ENCODE results near the gene IGFBP1. TPM values are rescaled to one million over a fixed set of nuclear protein-coding genes. Genes with fewer than 3 reads are reported as not detected.

The IGFBP1 gene
- total RNA-seq, 6 donors from 2014 or later, result 0.17 to 0.23 TPM; not detected in 4

GRCh38 chr7:45897042-45897690, 8.9 kb downstream of the IGFBP1 start:
- H3K4me3 ChIP-seq, result no peak overlapping the region
- no peaks in the 10 kb centered on the region for H3K36me3 ChIP-seq
- H3K4me1 ChIP-seq, result no peaks in the 10 kb centered on the region
- ATAC-seq (ENCODE audit: low FRiP score in 2 of 2) (no peak), DNase-seq (no peak)
- WGBS, 2 donors, result 88 to 96% methylated on average over 1 of the region's 1 CpG
- H3K27me3 ChIP-seq, result no peaks in the 10 kb centered on the region
- TF ChIP-seq CTCF (IDR thresholded peaks at IDR 0.05) (no peak), POLR2A (IDR thresholded peaks at IDR 0.05) (no peak), EP300 (IDR thresholded peaks at IDR 0.05) (no peak), POLR2AphosphoS5 (IDR thresholded peaks at IDR 0.05) (no peak)
- no peak overlapping the region for H3K27ac ChIP-seq
- no peaks in the 10 kb centered on the region for H3K9me3 ChIP-seq

GRCh38 chr7:45898222-45898621, 9.9 kb downstream of the IGFBP1 start:
- no peaks in the 10 kb centered on the region for H3K9me3 ChIP-seq
- TF ChIP-seq CTCF (IDR thresholded peaks at IDR 0.05) (no peak), EP300 (IDR thresholded peaks at IDR 0.05) (no peak)
- H3K27me3 ChIP-seq, result no peaks in the 10 kb centered on the region
- ATAC-seq (ENCODE audit: low FRiP score in 2 of 2) (no peak), DNase-seq (no peak)
- WGBS, 2 donors, result 74 to 79% methylated on average over 2 of the region's 2 CpGs
- no peaks in the 10 kb centered on the region for H3K36me3 ChIP-seq
- H3K27ac ChIP-seq, result no peak overlapping the region
- no peak overlapping the region for H3K4me3 ChIP-seq
- H3K4me1 ChIP-seq, result no peaks in the 10 kb centered on the region

- Histone ChIP-seq H3K27me3 (no peaks in the 10 kb centered on the region), H3K4me3 (no peak overlapping the region), H3K9me3 (no peaks in the 10 kb centered on the region), H3K36me3 (no peaks in the 10 kb centered on the region), H3K27ac (no peak overlapping the region), H3K4me1 (no peaks in the 10 kb centered on the region)
- TF ChIP-seq POLR2AphosphoS5 (IDR thresholded peaks at IDR 0.05) (no peak), CTCF (IDR thresholded peaks at IDR 0.05) (no peak), EP300 (IDR thresholded peaks at IDR 0.05) (no peak), POLR2A (IDR thresholded peaks at IDR 0.05) (no peak)
- 85 to 96% methylated on average over 1 of the region's 1 CpG for WGBS, 2 donors
- ATAC-seq (ENCODE audit: low FRiP score in 2 of 2) (no peak), DNase-seq (no peak)
Measured at GRCh38 chr7:45901566-45901965, 13.3 kb downstream of the IGFBP1 start.

GRCh38 chr7:45902820-45903219, 14.5 kb downstream of the IGFBP1 start:
- no peaks in the 10 kb centered on the region for H3K27me3 ChIP-seq
- H3K4me3 ChIP-seq, result no peak overlapping the region
- no peaks in the 10 kb centered on the region for H3K36me3 ChIP-seq
- no peaks in the 10 kb centered on the region for H3K4me1 ChIP-seq
- ATAC-seq (ENCODE audit: low FRiP score in 2 of 2) (no peak), DNase-seq (no peak)
- no peak overlapping the region for H3K27ac ChIP-seq
- TF ChIP-seq POLR2AphosphoS5 (IDR thresholded peaks at IDR 0.05), result no peak
- no peak for TF ChIP-seq EP300 (IDR thresholded peaks at IDR 0.05)
- no peak for TF ChIP-seq POLR2A (IDR thresholded peaks at IDR 0.05)
- no peaks in the 10 kb centered on the region for H3K9me3 ChIP-seq
- WGBS, 2 donors, result 96 to 100% methylated on average over 1 of the region's 1 CpG

GRCh38 chr7:45909561-45909960, 21.3 kb downstream of the IGFBP1 start:
- H3K27me3 ChIP-seq, result no peaks in the 10 kb centered on the region
- no peaks in the 10 kb centered on the region for H3K4me1 ChIP-seq
- DNase-seq (no peak), ATAC-seq (ENCODE audit: low FRiP score in 2 of 2) (no peak)
- no peak overlapping the region for H3K4me3 ChIP-seq
- H3K27ac ChIP-seq, result no peak overlapping the region
- no peaks in the 10 kb centered on the region for H3K9me3 ChIP-seq
- TF ChIP-seq POLR2A (IDR thresholded peaks at IDR 0.05) (no peak), POLR2AphosphoS5 (IDR thresholded peaks at IDR 0.05) (no peak), EP300 (IDR thresholded peaks at IDR 0.05) (no peak), CTCF (IDR thresholded peaks at IDR 0.05) (no peak)
- H3K36me3 ChIP-seq, result peaks cover 0 to 1% (median 0%) of the 10 kb centered on the region in 4 donors

Data from upper lobe of left lung (tissue), 6 donors.